AG04450 (cell line): ENCODE measurements around the gene PIK3R3. TPM values are rescaled to one million over a fixed set of nuclear protein-coding genes. Genes with fewer than 3 reads are reported as not detected.

Experiments used
- CTCF ChIA-PET: fragments of 300-600, 350-600 bp; formaldehyde crosslinking; extraction: SDS; loops from one replicate; lab custom pipeline; 2022; ENCODE audit warnings: antibody characterized with exemption, inconsistent platforms; lab: Charles Lee
- POLR2A ChIA-PET: fragments of 350-600 bp; formaldehyde crosslinking; extraction: SDS; loops from one replicate; lab custom pipeline; 2021; ENCODE audit warnings: antibody characterized with exemption, inconsistent platforms; lab: Yijun Ruan, JAX
- DNase-seq: peaks from one replicate; pipeline ENCODE4 v3.0.0-alpha.2; 2011; ENCODE audit warnings: low read depth, low spot score
- H3K27ac ChIP-seq: one replicate; pipeline ENCODE4 v1.5.1; 2012; ENCODE audit warnings: low read depth, low read length, control low read depth
- H3K27me3 ChIP-seq: one replicate; pipeline ENCODE4 v1.6.0; 2012; ENCODE audit warnings: low read length; ENCODE audit not compliant: control insufficient read depth, insufficient read depth
- H3K4me3 ChIP-seq: 2 replicates; pipeline ENCODE4 v1.5.1; 2011; ENCODE audit warnings: mild to moderate bottlenecking, low read depth, low read length, control low read depth
- H3K9me3 ChIP-seq: 2 replicates; pipeline ENCODE4 v1.5.1; 2012; ENCODE audit warnings: low read length; ENCODE audit not compliant: control insufficient read depth, insufficient read depth
- CTCF ChIP-seq: IDR thresholded peaks from 2 replicates; pipeline ENCODE4 v1.5.1; 2011; ENCODE audit warnings: low read depth, low read length, control low read depth, inconsistent platforms
- polyA plus RNA-seq: library from polyadenylated mRNA; depleted of rRNA; stranded (reverse); fragments of >200 nt; gene quantifications from 2 replicates; pipeline ENCODE4 v1.2.3, GENCODE V29; 2011

PIK3R3 gene
- polyA plus RNA-seq, 1 experiment: 14.5 TPM

GRCh38 chr1:46027788-46028573, 104.4 kb downstream of the PIK3R3 start:
- H3K4me3 ChIP-seq: no peak overlapping the region
- no peak for TF ChIP-seq CTCF
- H3K27ac ChIP-seq: no peak overlapping the region
- POLR2A ChIA-PET: no interaction called here
- CTCF ChIA-PET: no interaction called here
- no peak for DNase-seq
- no peaks in the 10 kb centered on the region for H3K9me3 ChIP-seq
- H3K27me3 ChIP-seq: no peaks in the 10 kb centered on the region

- Histone ChIP-seq H3K4me3 (no peak overlapping the region), H3K27me3 (no peaks in the 10 kb centered on the region), H3K9me3 (no peaks in the 10 kb centered on the region), H3K27ac (no peak overlapping the region)
- no peak for TF ChIP-seq CTCF
- POLR2A ChIA-PET: no interaction called here
- no peak for DNase-seq
- CTCF ChIA-PET: interaction anchor here (0.5 to 2.4 kb wide), 2 partner anchors 10 to 68 kb away, joined by 4 to 14 read pairs; no protein-coding TSS in a partner anchor
These were observed 105.9 kb downstream of the PIK3R3 start for GRCh38 chr1:46026531-46026930.

GRCh38 chr1:46021046-46021996, 111.1 kb downstream of the PIK3R3 start:
- no peak for DNase-seq
- POLR2A ChIA-PET: no interaction called here
- CTCF ChIA-PET: no interaction called here
- TF ChIP-seq CTCF: no peak
- no peaks in the 10 kb centered on the region for H3K27me3 ChIP-seq
- H3K27ac ChIP-seq: no peak overlapping the region
- H3K9me3 ChIP-seq: no peaks in the 10 kb centered on the region
- H3K4me3 ChIP-seq: no peak overlapping the region

- Histone ChIP-seq H3K4me3 (no peak overlapping the region), H3K27me3 (no peaks in the 10 kb centered on the region), H3K9me3 (no peaks in the 10 kb centered on the region), H3K27ac (no peak overlapping the region)
- ChIA-PET POLR2A (no interaction called here), CTCF (no interaction called here)
- DNase-seq: no peak
- TF ChIP-seq CTCF: no peak
These were observed 112.4 kb downstream of the PIK3R3 start for GRCh38 chr1:46020010-46020409.

- H3K9me3 ChIP-seq: no peaks in the 10 kb centered on the region
- TF ChIP-seq CTCF: no peak
- H3K27me3 ChIP-seq: no peaks in the 10 kb centered on the region
- POLR2A ChIA-PET: no interaction called here
- no peak overlapping the region for H3K4me3 ChIP-seq
- no peak for DNase-seq
- CTCF ChIA-PET: no interaction called here
- no peak overlapping the region for H3K27ac ChIP-seq
These were observed 113.1 kb downstream of the PIK3R3 start for GRCh38 chr1:46019348-46019747.
